Measurements from ENCODE around the gene GCK.

GRCh38 chr7:44096326-44096881 is 92.8 kb downstream of the GCK start:
- TF ChIP-seq CTCF (IDR thresholded peaks at IDR 0.05; ENCODE audit: insufficient read depth, low read length, poor library complexity, severe bottlenecking): no peak
- no peak for TF ChIP-seq EZH2phosphoT487 (conservative IDR thresholded peaks at IDR 0.05; ENCODE audit: low read length)
